Measurements from ENCODE around the gene ACTR5. TPM values are rescaled to one million over a fixed set of nuclear protein-coding genes. Genes with fewer than 3 reads are reported as not detected.
"Not testable (repeated sequence)": the region's sequence is repeated elsewhere in the genome, so short reads cannot be mapped to it uniquely, and the experiment has no call there.

The ACTR5 gene
- total RNA-seq, 1 experiment from 2014 or later, result 9.8 TPM

- peaks cover 22% of the 10 kb centered on the region for H3K27me3 ChIP-seq
- no peak overlapping the region for H3K4me3 ChIP-seq
- DNase-seq, result no peak
- H3K36me3 ChIP-seq, result no peaks in the 10 kb centered on the region
- H3K9me3 ChIP-seq, result no peaks in the 10 kb centered on the region
Measured at GRCh38 chr20:38806855-38807655, 58.8 kb downstream of the ACTR5 start.

- DNase-seq, result no peak
- no peaks in the 10 kb centered on the region for H3K9me3 ChIP-seq
- no peaks in the 10 kb centered on the region for H3K36me3 ChIP-seq
- peaks cover 30% of the 10 kb centered on the region for H3K27me3 ChIP-seq
- H3K4me3 ChIP-seq, result no peak overlapping the region
Measured at GRCh38 chr20:38809942-38810341, 61.7 kb downstream of the ACTR5 start.

- no peak overlapping the region for H3K4me3 ChIP-seq
- H3K27me3 ChIP-seq, result peaks cover 25% of the 10 kb centered on the region
- no peaks in the 10 kb centered on the region for H3K9me3 ChIP-seq
- H3K36me3 ChIP-seq, result no peaks in the 10 kb centered on the region
- no peak for DNase-seq
Measured at GRCh38 chr20:38810926-38811630, 62.8 kb downstream of the ACTR5 start.

GRCh38 chr20:38811769-38812168 is 63.5 kb downstream of the ACTR5 start:
- Histone ChIP-seq H3K36me3 (no peaks in the 10 kb centered on the region), H3K4me3 (no peak overlapping the region), H3K27me3 (peaks cover 18% of the 10 kb centered on the region), H3K9me3 (no peaks in the 10 kb centered on the region)
- DNase-seq, result no peak

- Histone ChIP-seq H3K9me3 (no peaks in the 10 kb centered on the region), H3K36me3 (no peaks in the 10 kb centered on the region), H3K4me3 (no peak overlapping the region), H3K27me3 (peaks cover 14% of the 10 kb centered on the region; the same call in 1 of the 2 replicates)
- no peak for DNase-seq
Measured at GRCh38 chr20:38812182-38812581, 63.9 kb downstream of the ACTR5 start.

- Histone ChIP-seq H3K9me3 (no peaks in the 10 kb centered on the region), H3K27me3 (peaks cover 14% of the 10 kb centered on the region; the same call in 1 of the 2 replicates), H3K4me3 (no peak overlapping the region), H3K36me3 (no peaks in the 10 kb centered on the region)
- DNase-seq, result no peak
Measured at GRCh38 chr20:38812709-38813573, 64.7 kb downstream of the ACTR5 start.

- not testable (repeated sequence) for H3K4me3 ChIP-seq, H3K36me3 ChIP-seq, DNase-seq, H3K9me3 ChIP-seq
- peaks cover 14% of the 10 kb centered on the region; the same call in 1 of the 2 replicates for H3K27me3 ChIP-seq
Measured at GRCh38 chr20:38813574-38813962, 65.3 kb downstream of the ACTR5 start.

GRCh38 chr20:38815446-38815845 is 67.2 kb downstream of the ACTR5 start:
- H3K27me3 ChIP-seq, result peaks cover 16% of the 10 kb centered on the region; the same call in 1 of the 2 replicates
- DNase-seq, result no peak
- H3K9me3 ChIP-seq, result no peaks in the 10 kb centered on the region
- no peaks in the 10 kb centered on the region for H3K36me3 ChIP-seq
- no peak overlapping the region for H3K4me3 ChIP-seq

GRCh38 chr20:38818113-38819065 is 70.1 kb downstream of the ACTR5 start:
- no peaks in the 10 kb centered on the region for H3K9me3 ChIP-seq
- DNase-seq, result no peak
- H3K27me3 ChIP-seq, result peaks cover 17% of the 10 kb centered on the region
- H3K36me3 ChIP-seq, result no peaks in the 10 kb centered on the region
- no peak overlapping the region for H3K4me3 ChIP-seq

Other genes starting within 250 kb of the ACTR5 start
- gene ADIG, start 167.3 kb upstream of the ACTR5 start, total RNA-seq (2014; rRNA removed; shearing (Covaris generic); ENCODE audit: low replicate concordance), result not detected in 2 replicates
- not detected in 2 replicates for gene ARHGAP40, start 146.7 kb upstream of the ACTR5 start, total RNA-seq (2014; rRNA removed; shearing (Covaris generic); ENCODE audit: low replicate concordance)
- gene SLC32A1, start 24.0 kb upstream of the ACTR5 start, total RNA-seq (2014; rRNA removed; shearing (Covaris generic); ENCODE audit: low replicate concordance), result not detected in 2 replicates
- gene PPP1R16B, start 57.2 kb downstream of the ACTR5 start, total RNA-seq (2014; rRNA removed; shearing (Covaris generic); ENCODE audit: low replicate concordance), result not detected in 2 replicates
- 71.5 and 73.9 TPM in 2 replicates for gene FAM83D, start 178.0 kb downstream of the ACTR5 start, total RNA-seq (2014; rRNA removed; shearing (Covaris generic); ENCODE audit: low replicate concordance)
- 17.9 and 18.9 TPM in 2 replicates for gene DHX35, start 213.9 kb downstream of the ACTR5 start, total RNA-seq (2014; rRNA removed; shearing (Covaris generic); ENCODE audit: low replicate concordance)

All from MG63 (cell line).